Neural crest cell (in vitro differentiated cells): ENCODE data around the gene POLR2A. TPM values are rescaled to one million over a fixed set of nuclear protein-coding genes. Genes with fewer than 3 reads are reported as not detected.

ENCODE experiments used
- DNase-seq: peaks from one replicate; pipeline ENCODE4 v3.0.0; 2021; ENCODE audit warnings: low read depth, mixed read lengths, low spot score
- H3K27ac Mint-ChIP-seq: one replicate; pipeline ENCODE4 v1.8.0; 2021; ENCODE audit warnings: mild to moderate bottlenecking, mixed read lengths; ENCODE audit not compliant: unreplicated experiment
- H3K27me3 Mint-ChIP-seq: 2 replicates; pipeline ENCODE4 v1.8.0; 2021; ENCODE audit warnings: low read depth, mild to moderate bottlenecking, mixed read lengths
- H3K36me3 Mint-ChIP-seq: 2 replicates; pipeline ENCODE4 v1.8.0; 2021; ENCODE audit warnings: low read depth, mild to moderate bottlenecking, mixed read lengths
- H3K4me1 Mint-ChIP-seq: 2 replicates; pipeline ENCODE4 v1.8.0; 2021; ENCODE audit warnings: mixed read lengths
- H3K4me3 Mint-ChIP-seq: one replicate; pipeline ENCODE4 v1.8.0; 2021; ENCODE audit warnings: mild to moderate bottlenecking, mixed read lengths
- H3K9me3 Mint-ChIP-seq: 2 replicates; pipeline ENCODE4 v1.8.0; 2021; ENCODE audit warnings: mixed read lengths
- CTCF ChIP-seq: fragments of 200-600 bp; sonication (generic); conservative IDR thresholded peaks from 2 replicates; pipeline ENCODE4 v1.5.0; 2021; ENCODE audit warnings: antibody characterized with exemption, mild to moderate bottlenecking
- total RNA-seq: library from RNA; stranded (reverse); gene quantifications from 2 replicates; pipeline ENCODE4 v1.2.1, GENCODE V29; 2021

POLR2A gene
- total RNA-seq, 1 donor from 2014 or later = 181 TPM

GRCh38 chr17:7538891-7539545 lies 54.9 kb downstream of the POLR2A start:
- peaks cover 7% of the 10 kb centered on the region for H3K9me3 Mint-ChIP-seq
- no peak for TF ChIP-seq CTCF
- H3K4me1 Mint-ChIP-seq = no peaks in the 10 kb centered on the region
- no peak for DNase-seq
- H3K4me3 Mint-ChIP-seq = no peak overlapping the region
- H3K27ac Mint-ChIP-seq = no peak overlapping the region
- peaks cover 10% of the 10 kb centered on the region for H3K27me3 Mint-ChIP-seq
- peaks cover 8% of the 10 kb centered on the region for H3K36me3 Mint-ChIP-seq

GRCh38 chr17:7541074-7541621 lies 57.0 kb downstream of the POLR2A start:
- Mint-ChIP-seq H3K4me3 (no peak overlapping the region), H3K9me3 (peaks cover 7% of the 10 kb centered on the region), H3K27me3 (peaks cover 10% of the 10 kb centered on the region), H3K4me1 (no peaks in the 10 kb centered on the region), H3K27ac (no peak overlapping the region), H3K36me3 (peaks cover 3% of the 10 kb centered on the region)
- no peak for TF ChIP-seq CTCF
- DNase-seq = no peak

- DNase-seq = no peak
- Mint-ChIP-seq H3K27me3 (peaks cover 19% of the 10 kb centered on the region), H3K9me3 (no peaks in the 10 kb centered on the region), H3K4me3 (no peak overlapping the region), H3K4me1 (peaks cover 11% of the 10 kb centered on the region), H3K27ac (no peak overlapping the region), H3K36me3 (no peaks in the 10 kb centered on the region)
- no peak for TF ChIP-seq CTCF
Measured at GRCh38 chr17:7544911-7545310, 60.7 kb downstream of the POLR2A start.

- Mint-ChIP-seq H3K27ac (peak within 1 kb of the TSS; percentile 32), H3K36me3 (no peaks in the 10 kb centered on the region), H3K27me3 (peaks cover 11% of the 10 kb centered on the region), H3K9me3 (no peaks in the 10 kb centered on the region), H3K4me1 (peaks cover 11% of the 10 kb centered on the region), H3K4me3 (peak within 1 kb of the TSS; percentile 81)
- peak; percentile 36 for DNase-seq
- no peak for TF ChIP-seq CTCF
Measured at GRCh38 chr17:7548585-7549400, 64.6 kb downstream of the POLR2A start, which contains the start of gene TNFSF12. Gene TNFSF12 (plus strand): TSS chr17:7549058. CDS start chr17:7549154, 96 bp downstream.

Other genes starting within 250 kb of the POLR2A start
- 130 and 140 TPM in 2 replicates for gene DVL2, start 249.8 kb upstream of the POLR2A start, total RNA-seq
- gene PHF23, start 244.9 kb upstream of the POLR2A start, total RNA-seq = 72.7 and 75.2 TPM in 2 replicates
- 470 and 479 TPM in 2 replicates for gene GABARAP, start 241.9 kb upstream of the POLR2A start, total RNA-seq
- gene CTDNEP1, start 232.6 kb upstream of the POLR2A start, total RNA-seq = 179 and 182 TPM in 2 replicates
- 74.4 and 77.4 TPM in 2 replicates for gene ELP5, start 232.2 kb upstream of the POLR2A start, total RNA-seq
- not detected in 2 replicates for gene CLDN7, start 221.9 kb upstream of the POLR2A start, total RNA-seq
- 5.8 and 6.1 TPM in 2 replicates for gene SLC2A4, start 202.6 kb upstream of the POLR2A start, total RNA-seq
- 0.54 and 0.96 TPM in 2 replicates for gene YBX2, start 189.7 kb upstream of the POLR2A start, total RNA-seq
- 725 and 743 TPM in 2 replicates for gene EIF5A, start 176.7 kb upstream of the POLR2A start, total RNA-seq
- 84.2 and 89.9 TPM in 2 replicates for gene GPS2, start 169.0 kb upstream of the POLR2A start, total RNA-seq
- gene NEURL4, start 155.0 kb upstream of the POLR2A start, total RNA-seq = 65.6 and 69.5 TPM in 2 replicates
- gene ACAP1, start 147.8 kb upstream of the POLR2A start, total RNA-seq = 1.2 and 1.3 TPM in 2 replicates
- gene KCTD11, start 132.2 kb upstream of the POLR2A start, total RNA-seq = 7.9 and 8.0 TPM in 2 replicates
- not detected in 2 replicates for gene TMEM95, start 129.2 kb upstream of the POLR2A start, total RNA-seq
- 0.21 and 0.43 TPM in 2 replicates for gene TNK1, start 103.3 kb upstream of the POLR2A start, total RNA-seq
- 21.9 and 25.7 TPM in 2 replicates for gene PLSCR3, start 89.8 kb upstream of the POLR2A start, total RNA-seq
- gene TMEM256, start 80.3 kb upstream of the POLR2A start, total RNA-seq = 71.5 and 71.6 TPM in 2 replicates
- 104 and 106 TPM in 2 replicates for gene NLGN2, start 76.5 kb upstream of the POLR2A start, total RNA-seq
- gene SPEM1, start 64.0 kb upstream of the POLR2A start, total RNA-seq = 0.26 and 0.93 TPM in 2 replicates
- gene SPEM2, start 58.8 kb upstream of the POLR2A start, total RNA-seq = not detected in 2 replicates
- gene SPEM3, start 55.5 kb upstream of the POLR2A start, total RNA-seq = not detected in 2 replicates
- 1.1 and 1.3 TPM in 2 replicates for gene TMEM102, start 48.9 kb upstream of the POLR2A start, total RNA-seq
- gene FGF11, start 44.9 kb upstream of the POLR2A start, total RNA-seq = 6.0 and 6.5 TPM in 2 replicates
- gene CHRNB1, start 39.3 kb upstream of the POLR2A start, total RNA-seq = 9.7 and 9.9 TPM in 2 replicates
- gene ZBTB4, start 4.7 kb upstream of the POLR2A start, total RNA-seq = 13.6 and 14.3 TPM in 2 replicates
- not detected in 2 replicates for gene SLC35G6, start 2.9 kb upstream of the POLR2A start, total RNA-seq
- gene TNFSF12, start 64.7 kb downstream of the POLR2A start, total RNA-seq = 4.1 and 5.4 TPM in 2 replicates
- gene TNFSF13, start 74.4 kb downstream of the POLR2A start, total RNA-seq = 0.45 and 0.86 TPM in 2 replicates
- 83.7 and 85.7 TPM in 2 replicates for gene SENP3, start 77.6 kb downstream of the POLR2A start, total RNA-seq
- gene CD68, start 95.3 kb downstream of the POLR2A start, total RNA-seq = 0.49 and 1.6 TPM in 2 replicates
- 74.4 and 83.7 TPM in 2 replicates for gene MPDU1, start 99.5 kb downstream of the POLR2A start, total RNA-seq
- gene SOX15, start 105.7 kb downstream of the POLR2A start, total RNA-seq = 0.65 and 0.84 TPM in 2 replicates
- gene FXR2, start 130.5 kb downstream of the POLR2A start, total RNA-seq = 51.9 and 53.8 TPM in 2 replicates
- gene SAT2, start 143.5 kb downstream of the POLR2A start, total RNA-seq = 76.3 and 89.1 TPM in 2 replicates
- 2.3 and 2.5 TPM in 2 replicates for gene SHBG, start 145.8 kb downstream of the POLR2A start, total RNA-seq
- gene ATP1B2, start 166.6 kb downstream of the POLR2A start, total RNA-seq = 12.1 and 14.3 TPM in 2 replicates
- gene TP53, start 203.1 kb downstream of the POLR2A start, total RNA-seq = 135 and 150 TPM in 2 replicates
- gene WRAP53, start 204.1 kb downstream of the POLR2A start, total RNA-seq = 35.7 and 41.1 TPM in 2 replicates
- gene EFNB3, start 220.8 kb downstream of the POLR2A start, total RNA-seq = 25.3 and 25.5 TPM in 2 replicates
- 0.16 and 0.27 TPM in 2 replicates for gene DNAH2, start 233.4 kb downstream of the POLR2A start, total RNA-seq